ENCODE data around the gene AFAP1L2.

GRCh38 chr10:114256008-114256765 lies 148.1 kb downstream of the AFAP1L2 start:
- TF ChIP-seq CTCF (conservative IDR thresholded peaks at IDR 0.05; ENCODE audit: low read length): no peak
- TF ChIP-seq EZH2phosphoT487 (IDR thresholded peaks at IDR 0.05; ENCODE audit: borderline replicate concordance): no peak
